ENCODE data around the gene NINJ1.
A peak's percentile ranks its signal among the peaks of the same experiment; 100 is the strongest.

The NINJ1 gene

DNA sequence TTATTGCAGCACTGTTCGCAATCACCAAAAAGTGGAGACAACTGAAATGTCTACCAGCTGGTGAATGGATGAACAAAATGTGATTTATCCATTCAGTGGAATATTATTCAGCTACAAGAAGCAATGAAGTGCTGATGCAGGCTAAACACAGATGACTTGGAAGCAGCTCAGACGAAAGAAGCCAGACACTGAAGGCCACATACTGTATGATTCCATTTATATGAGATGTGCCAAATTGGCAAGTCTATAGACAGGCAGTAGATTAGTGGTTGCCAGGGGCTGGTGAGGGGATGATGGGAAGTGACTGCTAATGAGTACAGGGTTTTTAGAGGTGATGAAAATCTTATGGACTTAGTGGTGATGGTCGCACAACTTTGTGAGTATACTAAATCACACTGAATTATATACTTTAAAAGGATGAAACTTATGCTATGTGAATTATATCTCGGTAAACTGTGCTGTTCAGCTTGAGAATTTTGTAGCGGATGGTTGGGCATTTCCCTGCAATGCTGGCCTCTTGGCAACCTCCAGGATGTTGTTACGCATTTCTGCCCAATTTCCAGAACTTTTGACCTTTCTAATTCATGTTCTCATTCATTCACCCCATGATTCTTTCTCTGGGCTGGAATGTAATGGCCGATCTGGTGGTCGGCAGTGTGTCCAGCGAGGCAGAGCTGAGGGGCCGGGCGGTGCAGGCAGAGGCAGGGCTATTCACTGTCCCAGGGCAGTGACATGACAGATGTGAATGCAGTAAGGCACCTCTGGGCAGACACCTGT is 27.9 kb upstream of the NINJ1 start:
- TF ChIP-seq TAF1 (IDR thresholded peaks at IDR 0.05; ENCODE audit: borderline replicate concordance, insufficient read depth, low read length) (no peak), FOXP2 (optimal IDR thresholded peaks at IDR 0.05; ENCODE audit: borderline replicate concordance, extremely low read depth, extremely low read length, insufficient read depth) (no peak), SIN3A (IDR thresholded peaks at IDR 0.05; ENCODE audit: borderline replicate concordance, insufficient read depth, low read length) (no peak), POLR2AphosphoS5 (IDR thresholded peaks at IDR 0.05; ENCODE audit: low read depth, low read length) (no peak)
- TF ChIP-seq, protein P1, sequence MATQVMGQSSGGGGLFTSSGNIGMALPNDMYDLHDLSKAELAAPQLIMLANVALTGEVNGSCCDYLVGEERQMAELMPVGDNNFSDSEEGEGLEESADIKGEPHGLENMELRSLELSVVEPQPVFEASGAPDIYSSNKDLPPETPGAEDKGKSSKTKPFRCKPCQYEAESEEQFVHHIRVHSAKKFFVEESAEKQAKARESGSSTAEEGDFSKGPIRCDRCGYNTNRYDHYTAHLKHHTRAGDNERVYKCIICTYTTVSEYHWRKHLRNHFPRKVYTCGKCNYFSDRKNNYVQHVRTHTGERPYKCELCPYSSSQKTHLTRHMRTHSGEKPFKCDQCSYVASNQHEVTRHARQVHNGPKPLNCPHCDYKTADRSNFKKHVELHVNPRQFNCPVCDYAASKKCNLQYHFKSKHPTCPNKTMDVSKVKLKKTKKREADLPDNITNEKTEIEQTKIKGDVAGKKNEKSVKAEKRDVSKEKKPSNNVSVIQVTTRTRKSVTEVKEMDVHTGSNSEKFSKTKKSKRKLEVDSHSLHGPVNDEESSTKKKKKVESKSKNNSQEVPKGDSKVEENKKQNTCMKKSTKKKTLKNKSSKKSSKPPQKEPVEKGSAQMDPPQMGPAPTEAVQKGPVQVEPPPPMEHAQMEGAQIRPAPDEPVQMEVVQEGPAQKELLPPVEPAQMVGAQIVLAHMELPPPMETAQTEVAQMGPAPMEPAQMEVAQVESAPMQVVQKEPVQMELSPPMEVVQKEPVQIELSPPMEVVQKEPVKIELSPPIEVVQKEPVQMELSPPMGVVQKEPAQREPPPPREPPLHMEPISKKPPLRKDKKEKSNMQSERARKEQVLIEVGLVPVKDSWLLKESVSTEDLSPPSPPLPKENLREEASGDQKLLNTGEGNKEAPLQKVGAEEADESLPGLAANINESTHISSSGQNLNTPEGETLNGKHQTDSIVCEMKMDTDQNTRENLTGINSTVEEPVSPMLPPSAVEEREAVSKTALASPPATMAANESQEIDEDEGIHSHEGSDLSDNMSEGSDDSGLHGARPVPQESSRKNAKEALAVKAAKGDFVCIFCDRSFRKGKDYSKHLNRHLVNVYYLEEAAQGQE (IDR thresholded peaks at IDR 0.05; ENCODE audit: insufficient read depth in 1 of 2, low read depth in 2 of 2, low read length in 2 of 2), result no peak

- TF ChIP-seq SIN3A (IDR thresholded peaks at IDR 0.05; ENCODE audit: borderline replicate concordance, insufficient read depth, low read length), result 0 out of 2 replicates have a peak, but pooled peaks have one; percentile 33
- TF ChIP-seq FOXP2 (optimal IDR thresholded peaks at IDR 0.05; ENCODE audit: borderline replicate concordance, extremely low read depth, extremely low read length, insufficient read depth), result peak; percentile 90
- TF ChIP-seq, protein P1 (IDR thresholded peaks at IDR 0.05; ENCODE audit: insufficient read depth in 1 of 2, low read depth in 2 of 2, low read length in 2 of 2), result no peak
Observed at GRCh38 chr9:93159601-93160471, 25.8 kb upstream of the NINJ1 start.

- TF ChIP-seq POLR2AphosphoS5 (IDR thresholded peaks at IDR 0.05; ENCODE audit: low read depth, low read length) (no peak), FOXP2 (optimal IDR thresholded peaks at IDR 0.05; ENCODE audit: borderline replicate concordance, extremely low read depth, extremely low read length, insufficient read depth) (no peak), TAF1 (IDR thresholded peaks at IDR 0.05; ENCODE audit: borderline replicate concordance, insufficient read depth, low read length) (no peak), SIN3A (IDR thresholded peaks at IDR 0.05; ENCODE audit: borderline replicate concordance, insufficient read depth, low read length) (no peak)
- TF ChIP-seq, protein P1 (IDR thresholded peaks at IDR 0.05; ENCODE audit: insufficient read depth in 1 of 2, low read depth in 2 of 2, low read length in 2 of 2), result no peak
Observed at GRCh38 chr9:93156475-93157008, 22.5 kb upstream of the NINJ1 start.

DNA sequence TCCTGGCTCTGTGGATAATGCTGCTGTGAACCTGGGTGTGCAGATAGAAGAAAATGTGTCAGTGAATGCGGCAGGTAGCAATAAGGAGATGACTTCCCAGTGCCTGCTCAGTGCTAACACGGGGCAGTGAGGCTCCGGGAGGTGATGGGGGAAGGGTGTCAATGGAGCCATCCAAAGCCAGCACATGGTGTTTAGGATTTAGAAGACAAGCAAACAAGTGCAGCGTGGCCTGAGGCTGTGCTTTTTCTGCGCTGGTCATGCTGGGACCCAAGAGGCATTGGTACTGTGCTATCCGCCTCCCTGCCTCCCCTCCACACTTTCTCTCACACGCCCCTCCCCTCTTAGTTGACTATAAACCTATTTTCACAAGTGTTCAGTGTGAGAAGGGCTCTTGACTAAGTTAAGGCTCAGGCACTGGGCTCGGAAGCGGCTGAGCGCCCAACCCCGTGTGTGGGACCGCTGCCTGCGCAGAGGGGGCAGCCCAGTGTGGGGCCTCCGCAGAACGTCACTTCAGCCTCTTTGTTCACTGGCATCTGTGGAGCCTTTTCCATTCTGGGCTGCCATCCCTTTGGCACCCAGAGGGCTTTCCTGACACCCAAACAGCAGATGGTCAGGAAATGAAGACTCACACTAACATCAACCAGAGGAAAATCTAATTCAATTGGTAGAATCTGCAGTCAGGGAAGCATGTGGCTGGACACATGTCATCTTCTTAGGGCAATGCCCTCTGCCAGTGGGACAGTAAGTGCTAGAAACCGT is 21.8 kb upstream of the NINJ1 start:
- no peak for TF ChIP-seq TAF1 (IDR thresholded peaks at IDR 0.05; ENCODE audit: borderline replicate concordance, insufficient read depth, low read length)

DNA sequence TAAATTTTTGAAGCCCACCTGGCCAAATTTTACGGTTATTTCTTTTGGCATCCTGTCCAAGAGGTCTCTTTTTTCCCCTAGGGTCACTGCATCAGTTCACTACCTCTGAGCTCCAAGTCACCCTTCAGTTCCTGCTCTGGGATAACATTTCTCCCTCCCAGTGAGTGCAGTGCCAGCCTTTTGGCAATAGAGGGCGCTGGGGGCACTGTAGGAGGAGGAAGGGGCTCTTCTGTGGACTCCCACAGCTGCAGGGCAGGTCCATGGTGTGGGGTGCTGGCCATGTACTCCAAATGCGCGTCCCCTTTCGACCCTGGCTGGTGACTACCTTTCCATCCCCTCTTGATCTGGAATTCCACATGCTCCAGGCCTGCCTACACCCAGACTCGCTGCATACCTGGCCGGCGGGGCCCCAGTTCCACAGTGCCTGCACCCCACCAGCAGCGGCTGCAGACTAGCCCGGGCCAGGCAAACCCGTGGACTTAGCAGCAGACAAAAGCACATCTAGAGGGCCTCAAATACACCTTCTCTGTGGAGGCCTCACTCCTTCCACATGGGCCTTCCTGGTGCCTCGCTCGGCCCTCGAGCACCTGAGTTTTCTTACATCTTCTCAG is 20.3 kb upstream of the NINJ1 start:
- TF ChIP-seq, protein P1 (IDR thresholded peaks at IDR 0.05; ENCODE audit: insufficient read depth in 1 of 2, low read depth in 2 of 2, low read length in 2 of 2), result no peak
- TF ChIP-seq TAF1 (IDR thresholded peaks at IDR 0.05; ENCODE audit: borderline replicate concordance, insufficient read depth, low read length) (no peak), SIN3A (IDR thresholded peaks at IDR 0.05; ENCODE audit: borderline replicate concordance, insufficient read depth, low read length) (no peak), POLR2AphosphoS5 (IDR thresholded peaks at IDR 0.05; ENCODE audit: low read depth, low read length) (no peak), FOXP2 (optimal IDR thresholded peaks at IDR 0.05; ENCODE audit: borderline replicate concordance, extremely low read depth, extremely low read length, insufficient read depth) (no peak)
